ENCODE data around the gene CSK. TPM values are rescaled to one million over a fixed set of nuclear protein-coding genes. Genes with fewer than 3 reads are reported as not detected.
"Not testable (repeated sequence)": the region's sequence is repeated elsewhere in the genome, so short reads cannot be mapped to it uniquely, and the experiment has no call there.

The CSK gene
- polyA plus RNA-seq, 2 of the 4 experiments (the other 2 are of a cell fraction): 17.8 to 63.0 TPM

DNA sequence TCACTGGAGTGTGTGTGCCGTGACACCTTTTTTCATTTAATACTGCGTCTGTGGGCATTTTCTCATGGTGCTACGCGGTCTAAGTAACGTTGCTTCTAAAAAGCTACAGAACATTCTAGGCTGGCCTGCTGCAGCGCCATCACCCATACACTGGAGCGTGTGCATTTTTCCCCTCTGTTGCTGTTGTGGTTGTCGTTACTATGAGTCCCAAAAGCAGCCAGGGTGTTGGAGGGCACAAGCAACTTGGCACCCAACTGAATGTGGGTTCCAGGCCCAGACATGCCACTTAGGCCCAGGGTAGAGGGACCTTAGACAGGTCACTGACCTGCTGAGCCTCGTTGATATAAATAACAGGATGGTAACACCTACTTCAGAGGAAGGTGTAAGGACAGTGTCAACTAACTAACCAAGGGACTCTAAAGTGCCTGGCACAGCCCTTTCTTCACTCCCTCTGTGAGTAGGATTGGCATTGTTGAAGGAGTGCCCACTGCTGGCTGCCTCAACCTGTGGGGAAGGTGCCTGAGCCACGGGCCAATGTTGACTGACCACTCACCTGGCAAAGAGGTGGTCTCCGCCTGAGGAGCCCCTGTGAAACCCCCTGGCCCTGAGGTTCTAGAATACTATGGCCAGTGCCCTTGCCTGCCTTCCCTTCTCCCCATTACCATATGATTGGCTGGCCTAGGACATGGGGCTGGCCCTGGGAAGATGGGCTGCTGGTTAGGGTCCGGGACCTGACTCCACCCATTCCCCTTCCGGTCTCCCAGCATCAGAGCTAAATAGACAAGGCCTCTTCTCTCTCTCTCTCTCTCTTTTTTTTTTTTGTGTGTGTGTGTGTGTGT lies 3.5 kb downstream of the CSK start:
- no peak for TF ChIP-seq TP53 (CRISPR knock-in tag; IDR thresholded peaks at IDR 0.05)
- TF ChIP-seq, protein P1, sequence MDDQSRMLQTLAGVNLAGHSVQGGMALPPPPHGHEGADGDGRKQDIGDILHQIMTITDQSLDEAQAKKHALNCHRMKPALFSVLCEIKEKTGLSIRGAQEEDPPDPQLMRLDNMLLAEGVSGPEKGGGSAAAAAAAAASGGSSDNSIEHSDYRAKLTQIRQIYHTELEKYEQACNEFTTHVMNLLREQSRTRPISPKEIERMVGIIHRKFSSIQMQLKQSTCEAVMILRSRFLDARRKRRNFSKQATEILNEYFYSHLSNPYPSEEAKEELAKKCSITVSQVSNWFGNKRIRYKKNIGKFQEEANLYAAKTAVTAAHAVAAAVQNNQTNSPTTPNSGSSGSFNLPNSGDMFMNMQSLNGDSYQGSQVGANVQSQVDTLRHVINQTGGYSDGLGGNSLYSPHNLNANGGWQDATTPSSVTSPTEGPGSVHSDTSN (IDR thresholded peaks at IDR 0.05): no peak
- no peak for TF ChIP-seq BHLHE40 (IDR thresholded peaks at IDR 0.05; ENCODE audit: low read depth, low read length)
- no peak for TF ChIP-seq RFX5 (IDR thresholded peaks at IDR 0.05)
- TF ChIP-seq KDM1A (IDR thresholded peaks at IDR 0.05; ENCODE audit: low read depth): no peak
- no peak for TF ChIP-seq JUN (IDR thresholded peaks at IDR 0.05)
- Histone ChIP-seq H3K4me1 (peaks cover 35% of the 10 kb centered on the region), H3K4me3 (no peak overlapping the region), H3K27ac (no peak overlapping the region), H3K4me2 (no peak overlapping the region), H3K9me3 (no peaks in the 10 kb centered on the region)
- WGBS (ENCODE audit: missing lambda C conversion rate): 90% methylated on average over 13 of the region's 13 CpGs
- CTCF ChIA-PET: interaction anchor here (5.2 to 66.7 kb wide), 4 partner anchors 5 to 151 kb away, joined by 24 to 1908 read pairs (median 1073); partner anchors contain the start of genes CPLX3, CSK, LMAN1L and ULK3
- no peak for DNase-seq (ENCODE audit: low read depth in 1 of 2, low spot score in 1 of 2)
- no peak for FAIRE-seq
- POLR2A ChIA-PET: no interaction called here
- ATAC-seq: no peak

DNA sequence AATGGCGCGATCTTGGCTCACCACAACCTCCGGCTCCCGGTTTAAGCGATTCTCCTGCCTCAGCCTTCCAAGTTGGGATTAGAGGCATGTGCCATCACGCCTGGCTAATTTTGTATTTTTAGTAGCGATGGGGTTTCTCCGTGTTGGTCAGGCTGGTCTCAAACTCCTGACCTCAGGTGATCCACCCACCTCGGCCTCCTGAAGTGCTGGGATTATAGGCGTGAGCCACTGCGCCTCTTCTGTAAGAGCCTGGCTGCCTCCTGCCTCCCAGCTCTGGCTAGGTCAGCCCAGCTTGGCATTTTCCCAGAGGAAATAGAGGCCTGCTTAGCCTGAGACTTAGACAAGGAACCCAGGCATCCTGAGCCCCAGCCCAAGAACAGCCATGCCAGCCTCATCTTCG lies 4.2 kb downstream of the CSK start:
- H3K4me2 ChIP-seq; H3K9me3 ChIP-seq; H3K27ac ChIP-seq; DNase-seq (ENCODE audit: low read depth in 1 of 2, low spot score in 1 of 2); POLR2A ChIA-PET; FAIRE-seq; H3K4me3 ChIP-seq; ATAC-seq: not testable (repeated sequence)
- H3K4me1 ChIP-seq: peaks cover 36% of the 10 kb centered on the region
- CTCF ChIA-PET: interaction anchor here (0.6 to 66.7 kb wide), 5 partner anchors 5 to 1047 kb away, joined by 3 to 1908 read pairs (median 24); partner anchors contain the start of genes CPLX3, CSK, LMAN1L and ULK3
- 95% methylated on average over 11 of the region's 12 CpGs for WGBS (ENCODE audit: missing lambda C conversion rate)

DNA sequence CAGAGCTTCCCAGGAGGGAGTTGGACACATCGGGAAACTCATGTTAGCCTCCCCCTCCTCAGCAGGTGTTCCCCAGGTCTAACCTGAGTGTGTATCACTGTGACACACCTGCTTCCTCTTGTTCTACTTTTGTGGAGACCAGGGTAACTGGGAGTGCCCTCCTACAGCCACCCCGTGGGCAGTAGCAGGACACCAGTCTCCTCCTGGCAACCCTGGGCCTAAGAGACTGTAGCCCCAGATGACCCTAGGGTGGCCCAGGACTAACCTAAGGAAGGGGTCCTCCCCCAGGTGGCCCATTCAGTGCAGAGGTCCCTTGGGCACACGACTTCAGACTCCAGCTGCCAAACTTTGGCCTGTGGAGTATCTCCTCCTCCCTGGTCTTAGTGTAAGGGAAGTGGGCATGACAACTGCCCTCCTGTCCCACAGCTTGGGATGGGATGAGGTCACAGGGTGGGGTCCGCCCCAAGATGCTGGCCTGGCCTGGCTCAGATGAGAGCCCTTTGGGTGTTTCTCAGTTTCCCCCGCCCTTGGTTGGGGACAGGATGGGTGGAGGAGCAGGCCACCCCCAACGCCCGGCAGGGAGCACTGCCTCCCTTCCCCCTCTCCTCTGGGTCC lies 4.8 kb downstream of the CSK start:
- TF ChIP-seq, protein P2, sequence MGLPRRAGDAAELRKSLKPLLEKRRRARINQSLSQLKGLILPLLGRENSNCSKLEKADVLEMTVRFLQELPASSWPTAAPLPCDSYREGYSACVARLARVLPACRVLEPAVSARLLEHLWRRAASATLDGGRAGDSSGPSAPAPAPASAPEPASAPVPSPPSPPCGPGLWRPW (IDR thresholded peaks at IDR 0.05): no peak
- TF ChIP-seq NPAS2 (CRISPR knock-in tag; IDR thresholded peaks at IDR 0.05; ENCODE audit: borderline replicate concordance) (no peak), CHD4 (IDR thresholded peaks at IDR 0.05; ENCODE audit: borderline replicate concordance) (no peak), ESRRA (IDR thresholded peaks at IDR 0.05; ENCODE audit: borderline replicate concordance, low read length) (no peak), FOXS1 (CRISPR knock-in tag; IDR thresholded peaks at IDR 0.05) (no peak), HOXA7 (CRISPR knock-in tag; IDR thresholded peaks at IDR 0.05) (no peak), ELK1 (IDR thresholded peaks at IDR 0.05; ENCODE audit: low read depth, low read length) (no peak), ZNF302 (CRISPR knock-in tag; IDR thresholded peaks at IDR 0.05) (no peak)
- TF ChIP-seq, protein P1 (IDR thresholded peaks at IDR 0.05): no peak
- H3K9me3 ChIP-seq: no peaks in the 10 kb centered on the region
- peaks cover 31% of the 10 kb centered on the region for H3K4me1 ChIP-seq
- DNase-seq (ENCODE audit: low read depth in 1 of 2, low spot score in 1 of 2) (no peak), FAIRE-seq (no peak), ATAC-seq (no peak)
- POLR2A ChIA-PET: no interaction called here
- H3K4me3 ChIP-seq: no peak overlapping the region
- H3K4me2 ChIP-seq: no peak overlapping the region
- CTCF ChIA-PET: interaction anchor here (0.6 to 66.7 kb wide), 7 partner anchors 4 to 1047 kb away, joined by 3 to 1908 read pairs (median 5); partner anchors contain the start of genes CPLX3, CSK, LMAN1L and ULK3
- 85% methylated on average over 5 of the region's 7 CpGs for WGBS (ENCODE audit: missing lambda C conversion rate)
- H3K27ac ChIP-seq: no peak overlapping the region
